Measurements from ENCODE around the gene TRIM2.

TRIM2 gene

DNA sequence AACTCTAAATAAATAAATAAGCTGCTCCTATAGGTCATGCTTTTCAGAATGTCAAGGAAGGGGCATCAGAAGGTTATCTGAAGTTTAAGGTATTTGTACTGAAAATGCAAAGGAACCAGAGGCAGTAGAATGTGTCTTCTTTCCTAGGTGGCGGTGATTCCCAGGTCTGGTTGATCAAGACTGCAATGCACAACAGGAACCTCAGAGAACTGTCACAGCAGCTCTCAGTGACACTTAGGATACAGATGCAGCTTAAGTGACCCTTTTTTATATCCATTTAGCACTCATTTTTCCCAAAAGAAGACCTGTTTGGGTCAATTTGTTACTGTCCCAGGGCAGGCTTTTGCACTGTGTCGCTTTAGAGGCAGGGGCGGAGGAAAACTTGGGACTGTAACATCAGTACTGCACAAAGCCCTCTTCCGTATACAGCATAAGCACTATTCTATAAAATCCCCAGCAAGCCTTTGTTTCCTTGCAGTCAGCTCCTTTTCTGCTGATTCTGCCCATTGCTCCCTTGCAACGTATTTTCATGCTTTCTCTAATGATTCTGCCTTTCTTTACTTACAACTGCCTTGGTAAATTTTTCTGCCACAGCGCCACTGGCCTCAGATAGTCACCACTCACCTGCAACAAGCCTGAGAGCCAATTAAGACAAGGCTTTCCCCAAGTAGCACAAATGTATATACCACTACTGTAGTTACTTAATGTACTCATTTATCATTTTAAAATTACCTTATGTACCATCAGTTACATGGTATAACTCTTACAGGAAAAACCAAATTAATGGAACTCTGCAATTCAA lies 138.7 kb downstream of the TRIM2 start:
- no peak for DNase-seq

GRCh38 chr4:153344131-153345011 lies 140.1 kb downstream of the TRIM2 start, which contains the start of gene MND1:
TSS of gene MND1 (plus strand) at chr4:153344688. CDS start at chr4:153344738, 50 bp downstream.
- DNase-seq: peak; percentile 79

- DNase-seq: no peak
These were observed 141.1 kb downstream of the TRIM2 start for GRCh38 chr4:153345012-153345981.

DNA sequence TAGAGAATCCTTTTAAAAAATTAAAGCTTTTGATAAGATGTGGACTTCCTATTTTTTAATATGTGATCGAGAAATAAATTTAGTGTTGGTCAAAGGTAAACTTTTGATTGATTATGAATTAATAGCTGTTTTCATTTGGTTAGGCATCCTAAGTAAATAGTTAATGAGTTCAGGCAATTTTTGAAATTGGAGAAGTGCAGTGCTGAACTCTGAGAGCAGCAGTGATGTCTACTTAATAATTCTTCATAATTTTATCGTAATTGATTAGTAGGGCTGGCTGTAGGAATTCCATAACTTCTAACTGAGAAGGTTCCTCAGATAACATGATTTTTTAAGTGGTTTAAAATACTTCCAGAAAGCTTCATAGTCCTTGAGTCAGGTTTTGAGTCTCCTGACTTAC lies 141.8 kb downstream of the TRIM2 start:
- no peak for DNase-seq

GRCh38 chr4:153346563-153346962 lies 142.3 kb downstream of the TRIM2 start:
- DNase-seq: no peak

DNA sequence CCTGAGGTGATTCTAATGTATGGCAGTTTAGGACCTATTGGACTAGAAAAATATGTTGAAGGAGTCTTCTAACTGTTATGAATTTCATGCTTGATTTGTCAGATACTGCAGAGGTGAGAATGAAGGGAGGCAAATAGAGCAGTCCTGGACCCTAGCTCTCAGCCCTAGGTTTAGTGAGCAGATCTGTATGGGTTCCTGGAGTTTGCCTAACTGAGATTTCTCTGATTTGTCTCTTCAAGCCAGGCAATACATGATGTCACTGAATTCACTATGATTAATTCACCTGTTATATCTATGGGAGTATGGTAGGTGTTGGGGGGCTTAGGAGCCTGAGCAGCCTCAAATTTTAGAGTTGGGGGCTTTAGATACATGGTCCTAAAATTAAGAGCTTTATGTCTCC lies 142.9 kb downstream of the TRIM2 start:
- no peak for DNase-seq

GRCh38 chr4:153348006-153348405 lies 143.8 kb downstream of the TRIM2 start:
- no peak for DNase-seq

- DNase-seq: no peak
These were observed 145.1 kb downstream of the TRIM2 start for GRCh38 chr4:153349206-153349805.

GRCh38 chr4:153362184-153362583 lies 157.9 kb downstream of the TRIM2 start:
- DNase-seq: no peak

GRCh38 chr4:153364061-153364460 lies 159.8 kb downstream of the TRIM2 start:
- DNase-seq: no peak

DNA sequence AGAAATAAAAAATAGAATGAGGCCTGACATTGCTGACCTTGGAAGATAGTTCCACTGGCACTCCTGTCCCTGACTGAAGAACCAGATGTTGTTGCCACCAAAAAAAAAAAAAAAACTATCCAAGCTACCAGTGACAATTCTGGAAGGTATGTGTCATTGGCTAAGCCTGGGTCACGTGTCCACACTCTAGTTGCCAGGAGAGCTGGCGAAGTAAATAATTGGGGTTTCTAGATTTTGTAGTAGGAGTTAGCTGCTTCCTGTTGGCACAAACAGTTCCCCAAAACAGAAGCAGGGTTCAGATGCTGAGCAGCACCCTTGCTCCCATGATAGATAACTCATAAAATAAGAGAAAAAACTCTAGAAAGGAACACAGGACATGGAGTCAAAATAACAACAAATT lies 160.8 kb downstream of the TRIM2 start:
- DNase-seq: no peak

GRCh38 chr4:153366486-153366885 lies 162.2 kb downstream of the TRIM2 start:
- no peak for DNase-seq

- no peak for DNase-seq
These were observed 162.8 kb downstream of the TRIM2 start for GRCh38 chr4:153367092-153367491.

DNA sequence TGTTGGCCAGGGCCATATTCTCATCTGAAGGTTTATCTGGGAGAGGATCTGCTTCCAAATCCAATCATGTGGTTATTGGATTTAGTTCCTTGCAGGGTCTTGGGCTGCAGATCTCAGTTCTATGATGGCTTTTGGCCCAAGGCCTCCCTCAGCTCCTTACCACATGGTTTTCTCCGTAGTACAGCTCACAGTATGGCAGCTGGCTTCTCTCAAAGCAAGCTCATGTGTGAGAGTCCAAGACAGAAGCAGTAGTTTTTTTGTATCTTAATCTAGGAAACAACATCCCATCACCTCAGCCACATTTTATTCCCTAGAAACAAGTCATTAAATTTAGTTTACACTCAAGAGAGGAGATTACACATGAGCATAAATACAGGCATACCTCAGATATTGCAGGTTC lies 164.8 kb downstream of the TRIM2 start:
- DNase-seq: no peak

DNA sequence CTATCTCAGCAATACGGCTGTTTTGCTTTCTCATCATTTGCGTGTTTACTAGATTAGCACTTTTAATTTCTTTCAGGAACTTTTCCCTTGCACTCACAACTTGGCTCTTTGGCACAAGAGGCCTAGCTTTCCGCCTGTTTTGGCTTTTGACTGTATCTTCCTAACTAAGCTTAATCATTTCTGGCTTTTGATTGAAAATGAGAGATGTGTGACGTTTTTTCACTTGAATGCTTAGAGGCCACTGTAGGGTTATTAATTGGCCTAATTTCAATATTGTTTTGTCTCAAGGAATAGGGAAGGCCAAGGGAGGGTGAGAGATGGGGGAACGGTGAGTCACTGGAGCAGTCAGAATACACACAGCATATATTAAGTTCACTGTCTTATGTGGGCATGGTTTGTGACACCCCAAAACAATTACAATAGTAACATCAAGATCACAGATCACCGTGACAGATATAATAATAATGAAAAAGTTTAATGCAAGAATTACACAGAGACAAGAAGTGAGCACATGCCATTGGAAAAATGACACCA lies 167.5 kb downstream of the TRIM2 start:
- DNase-seq: no peak

DNA sequence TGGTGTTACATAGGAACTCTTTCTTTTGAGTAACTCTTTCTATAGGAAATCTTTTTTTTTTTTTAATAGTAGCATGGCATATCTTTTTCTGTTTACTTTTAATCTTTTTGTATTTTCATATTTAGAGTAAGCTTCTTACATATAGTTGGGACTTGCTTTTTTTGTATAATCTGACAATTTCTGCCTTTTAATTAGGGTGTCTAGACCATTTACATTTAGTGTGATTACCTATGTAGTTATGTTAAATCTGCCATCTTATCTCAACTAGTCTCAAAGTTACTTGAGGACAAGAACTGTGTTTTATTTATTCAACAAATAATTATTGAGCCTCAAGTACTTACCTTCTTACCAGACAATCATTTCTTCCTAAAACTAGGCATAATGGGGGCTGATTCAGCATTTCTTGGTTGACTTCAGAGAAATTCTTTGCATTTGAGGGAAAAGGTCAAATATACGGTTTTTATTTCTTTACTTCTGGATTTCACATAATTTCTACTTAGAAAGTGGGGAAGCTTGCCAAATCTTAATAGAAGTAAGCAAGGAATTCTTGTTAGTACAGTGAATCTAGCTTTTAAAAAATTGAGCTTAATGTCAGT lies 168.8 kb downstream of the TRIM2 start:
- no peak for DNase-seq

DNA sequence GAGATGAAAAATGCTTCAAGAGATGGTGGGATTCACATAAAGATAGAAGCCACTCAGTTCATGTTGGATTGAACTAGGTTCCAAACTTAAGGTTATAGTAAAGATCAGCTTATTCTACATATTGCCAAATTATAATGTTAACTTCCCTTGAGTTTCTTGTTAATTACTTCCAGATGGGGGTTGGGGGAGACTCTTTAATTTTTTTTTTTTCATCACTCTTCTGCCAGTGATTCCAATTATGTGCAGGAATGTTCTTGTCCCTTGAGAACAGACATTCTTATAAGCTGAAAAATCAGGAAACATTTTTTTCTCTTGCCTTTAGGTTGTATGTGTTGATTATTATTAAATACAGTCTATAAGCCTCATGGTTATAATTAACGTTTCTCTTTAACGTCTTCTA lies 170.2 kb downstream of the TRIM2 start:
- no peak for DNase-seq

DNA sequence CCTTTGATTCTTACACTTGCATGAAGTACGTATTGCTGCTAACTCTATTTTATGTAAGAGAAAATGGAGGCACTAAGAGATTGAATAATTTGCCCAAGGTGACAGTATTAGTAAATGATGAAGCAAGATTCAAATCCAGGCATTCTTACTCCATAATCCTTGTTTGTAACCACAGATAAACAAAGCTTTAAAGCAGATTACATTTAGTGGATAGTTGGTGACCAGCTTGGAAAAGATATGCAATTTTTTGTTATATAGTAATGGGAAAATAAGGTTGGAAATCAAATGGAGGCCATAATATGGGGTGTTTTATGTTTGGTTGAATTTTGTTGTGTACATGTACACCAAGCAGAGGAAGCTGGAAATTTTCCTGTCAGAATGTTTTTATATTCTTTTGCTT lies 171.1 kb downstream of the TRIM2 start:
- DNase-seq: no peak

DNA sequence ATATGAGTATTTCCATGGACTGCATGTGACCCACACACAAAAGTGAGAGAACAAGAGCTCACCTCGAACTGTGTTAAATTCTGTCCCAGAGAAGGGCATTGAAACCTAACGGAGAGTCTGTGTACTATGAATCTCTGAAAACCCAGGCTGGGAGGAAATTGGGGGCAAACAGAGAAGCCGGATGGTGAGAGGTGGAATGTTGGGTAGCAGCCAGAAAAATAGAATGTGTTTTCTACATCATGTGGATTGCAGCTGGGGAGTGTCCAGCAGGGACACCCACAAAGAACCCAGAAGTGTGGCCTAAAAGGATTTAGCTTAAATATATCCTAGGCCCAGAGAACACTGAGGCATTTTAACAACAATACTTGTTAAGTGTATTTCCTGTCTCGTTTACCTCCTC lies 178.9 kb downstream of the TRIM2 start:
- DNase-seq: no peak

GRCh38 chr4:153384160-153384559 lies 179.9 kb downstream of the TRIM2 start:
- DNase-seq: no peak

DNA sequence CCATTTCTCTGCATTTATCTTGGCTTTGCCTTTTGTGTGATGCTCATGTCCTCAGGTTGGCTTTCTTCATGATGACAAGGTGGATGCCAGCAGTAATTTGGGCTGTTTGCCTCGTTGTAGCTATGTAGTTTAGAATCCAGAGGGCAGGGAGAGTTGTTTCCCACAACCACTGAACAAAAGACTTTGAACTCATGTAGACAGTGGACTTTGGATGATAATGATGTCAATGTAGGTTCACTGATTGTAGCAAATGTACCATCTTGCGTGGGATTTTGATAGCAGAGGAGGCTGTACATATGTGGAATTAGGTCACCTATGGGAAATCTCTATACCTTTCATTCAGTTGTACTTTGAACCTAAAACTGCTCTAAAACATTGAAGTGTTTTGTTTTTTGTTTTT lies 181.5 kb downstream of the TRIM2 start:
- no peak for DNase-seq

GRCh38 chr4:153387981-153388380 lies 183.7 kb downstream of the TRIM2 start:
- no peak for DNase-seq
